AG09319 (cell line): Measurements from ENCODE around the gene DHRS1.
"Not testable (repeated sequence)": the region's sequence is repeated elsewhere in the genome, so short reads cannot be mapped to it uniquely, and the experiment has no call there.

Experiments
- DNase-seq: peaks from one replicate; pipeline ENCODE4 v3.0.0-alpha.2; 2010; ENCODE audit warnings: low read depth; ENCODE audit errors: extremely low read depth
- CTCF ChIP-seq: IDR thresholded peaks from 2 replicates; pipeline ENCODE4 v1.5.1; 2011; ENCODE audit warnings: low read depth, mild to moderate bottlenecking, inconsistent platforms, low read length, moderate library complexity

The DHRS1 gene

GRCh38 chr14:24247422-24247821 lies 52.2 kb downstream of the DHRS1 start:
- DNase-seq = no peak
- no peak for TF ChIP-seq CTCF

- TF ChIP-seq CTCF = no peak
- no peak for DNase-seq
These were observed 52.8 kb downstream of the DHRS1 start for GRCh38 chr14:24246765-24247212.

- not testable (repeated sequence) for DNase-seq
These were observed 54.2 kb downstream of the DHRS1 start for GRCh38 chr14:24245350-24245749.

GRCh38 chr14:24243336-24243836 lies 56.2 kb downstream of the DHRS1 start:
- TF ChIP-seq CTCF = no peak
- no peak for DNase-seq

GRCh38 chr14:24241829-24242443 lies 57.6 kb downstream of the DHRS1 start:
- peak; percentile 73 for DNase-seq
- TF ChIP-seq CTCF = peak; percentile 38
